Measurements from ENCODE around the gene TRHDE.

DNA sequence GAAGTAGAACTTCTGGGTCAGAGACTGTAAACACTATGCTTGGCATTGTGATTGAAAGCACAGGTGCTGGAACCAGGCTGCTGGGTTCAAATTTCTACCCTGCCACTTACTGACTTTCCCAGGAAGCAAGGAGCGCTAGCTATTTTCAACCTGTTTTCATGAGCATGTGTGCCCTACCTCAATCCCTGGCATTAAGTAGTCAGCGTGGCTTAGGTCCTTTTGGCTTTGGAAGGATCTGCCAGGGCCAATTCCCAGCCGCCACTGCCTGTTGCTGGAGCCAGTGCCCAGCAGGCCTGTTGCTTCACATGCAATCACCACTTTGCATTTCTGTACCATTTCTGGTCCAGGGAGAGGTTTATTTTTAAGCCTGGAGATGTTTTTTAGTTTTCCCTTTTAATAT is 196.3 kb downstream of the TRHDE start:
- TF ChIP-seq, protein P1, sequence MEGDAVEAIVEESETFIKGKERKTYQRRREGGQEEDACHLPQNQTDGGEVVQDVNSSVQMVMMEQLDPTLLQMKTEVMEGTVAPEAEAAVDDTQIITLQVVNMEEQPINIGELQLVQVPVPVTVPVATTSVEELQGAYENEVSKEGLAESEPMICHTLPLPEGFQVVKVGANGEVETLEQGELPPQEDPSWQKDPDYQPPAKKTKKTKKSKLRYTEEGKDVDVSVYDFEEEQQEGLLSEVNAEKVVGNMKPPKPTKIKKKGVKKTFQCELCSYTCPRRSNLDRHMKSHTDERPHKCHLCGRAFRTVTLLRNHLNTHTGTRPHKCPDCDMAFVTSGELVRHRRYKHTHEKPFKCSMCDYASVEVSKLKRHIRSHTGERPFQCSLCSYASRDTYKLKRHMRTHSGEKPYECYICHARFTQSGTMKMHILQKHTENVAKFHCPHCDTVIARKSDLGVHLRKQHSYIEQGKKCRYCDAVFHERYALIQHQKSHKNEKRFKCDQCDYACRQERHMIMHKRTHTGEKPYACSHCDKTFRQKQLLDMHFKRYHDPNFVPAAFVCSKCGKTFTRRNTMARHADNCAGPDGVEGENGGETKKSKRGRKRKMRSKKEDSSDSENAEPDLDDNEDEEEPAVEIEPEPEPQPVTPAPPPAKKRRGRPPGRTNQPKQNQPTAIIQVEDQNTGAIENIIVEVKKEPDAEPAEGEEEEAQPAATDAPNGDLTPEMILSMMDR (conservative IDR thresholded peaks at IDR 0.05) = no peak
- TF ChIP-seq EZH2 (IDR thresholded peaks at IDR 0.05; ENCODE audit: low read depth) = no peak

All from PC-9 (cell line).